ENCODE data around the gene RPE. TPM values are rescaled to one million over a fixed set of nuclear protein-coding genes. Genes with fewer than 3 reads are reported as not detected.
A peak's percentile ranks its signal among the peaks of the same experiment; 100 is the strongest.

The RPE gene
- total and polyA plus RNA-seq, 9 donors = 16.8 to 54.8 (median 38.2) TPM

DNA sequence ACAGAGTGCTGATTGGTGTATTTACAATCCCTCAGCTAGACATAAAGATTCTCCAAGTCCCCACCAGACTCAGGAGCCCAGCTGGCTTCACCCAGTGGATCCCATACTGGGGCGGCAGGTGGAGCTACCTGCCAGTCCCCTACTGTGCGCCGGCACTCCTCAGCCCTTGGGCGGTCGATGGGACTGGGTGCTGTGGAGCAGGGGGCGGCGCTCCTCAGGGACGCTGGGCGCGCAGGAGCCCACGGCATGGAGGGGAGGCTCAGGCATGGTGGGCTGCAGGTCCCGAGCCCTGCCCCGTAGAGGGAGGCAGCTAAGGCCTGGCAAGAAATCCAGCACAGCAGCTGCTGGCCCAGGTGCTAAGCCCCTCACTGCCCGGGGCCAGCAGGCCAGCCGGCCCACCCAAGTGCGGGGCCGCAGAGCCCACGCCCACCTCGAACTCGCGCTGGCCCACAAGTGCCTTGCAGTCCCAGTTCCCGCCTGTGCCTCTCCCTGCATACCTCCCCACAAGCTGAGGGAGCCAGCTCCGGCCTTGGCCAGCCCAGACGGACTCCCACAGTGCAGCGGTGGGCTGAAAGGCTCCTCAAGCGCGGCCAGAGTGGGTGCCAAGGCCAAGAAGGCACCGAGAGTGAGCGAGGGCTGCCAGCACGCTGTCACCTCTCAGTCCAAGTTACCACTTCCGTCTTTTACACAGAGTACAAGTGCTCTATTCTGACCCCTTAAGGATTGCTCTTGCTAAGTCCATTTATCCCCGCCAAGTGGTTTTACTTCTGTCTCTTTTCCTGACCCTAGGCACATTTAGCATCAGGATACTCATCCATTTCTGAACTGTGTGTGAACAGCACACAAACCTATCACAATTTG is 1.7 kb upstream of the RPE start:
- TF ChIP-seq, protein P1, sequence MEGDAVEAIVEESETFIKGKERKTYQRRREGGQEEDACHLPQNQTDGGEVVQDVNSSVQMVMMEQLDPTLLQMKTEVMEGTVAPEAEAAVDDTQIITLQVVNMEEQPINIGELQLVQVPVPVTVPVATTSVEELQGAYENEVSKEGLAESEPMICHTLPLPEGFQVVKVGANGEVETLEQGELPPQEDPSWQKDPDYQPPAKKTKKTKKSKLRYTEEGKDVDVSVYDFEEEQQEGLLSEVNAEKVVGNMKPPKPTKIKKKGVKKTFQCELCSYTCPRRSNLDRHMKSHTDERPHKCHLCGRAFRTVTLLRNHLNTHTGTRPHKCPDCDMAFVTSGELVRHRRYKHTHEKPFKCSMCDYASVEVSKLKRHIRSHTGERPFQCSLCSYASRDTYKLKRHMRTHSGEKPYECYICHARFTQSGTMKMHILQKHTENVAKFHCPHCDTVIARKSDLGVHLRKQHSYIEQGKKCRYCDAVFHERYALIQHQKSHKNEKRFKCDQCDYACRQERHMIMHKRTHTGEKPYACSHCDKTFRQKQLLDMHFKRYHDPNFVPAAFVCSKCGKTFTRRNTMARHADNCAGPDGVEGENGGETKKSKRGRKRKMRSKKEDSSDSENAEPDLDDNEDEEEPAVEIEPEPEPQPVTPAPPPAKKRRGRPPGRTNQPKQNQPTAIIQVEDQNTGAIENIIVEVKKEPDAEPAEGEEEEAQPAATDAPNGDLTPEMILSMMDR (IDR thresholded peaks at IDR 0.05) = no peak
- TF ChIP-seq EP300 (IDR thresholded peaks at IDR 0.05) = no peak
- no peak for TF ChIP-seq POLR2A (IDR thresholded peaks at IDR 0.05)
- Histone ChIP-seq H3K9me3 (no peaks in the 10 kb centered on the region), H3K36me3 (no peaks in the 10 kb centered on the region), H3K4me3 (no peak overlapping the region), H3K4me1 (ENCODE audit: insufficient read depth) (peaks cover 4% of the 10 kb centered on the region), H3K27ac (no peak overlapping the region), H3K27me3 (no peaks in the 10 kb centered on the region)
- 96 to 98% (median 97%) methylated on average over 32 of the region's 32 CpGs for WGBS, 3 donors
- intact Hi-C loops (cut with DNase I) = loop anchor here in 1 of 4 donors (10.0 kb wide), 1 partner anchor 194 kb away; no protein-coding TSS in a partner anchor
- DNase-seq = peak in 2 of 5 donors; percentile 21 to 32

DNA sequence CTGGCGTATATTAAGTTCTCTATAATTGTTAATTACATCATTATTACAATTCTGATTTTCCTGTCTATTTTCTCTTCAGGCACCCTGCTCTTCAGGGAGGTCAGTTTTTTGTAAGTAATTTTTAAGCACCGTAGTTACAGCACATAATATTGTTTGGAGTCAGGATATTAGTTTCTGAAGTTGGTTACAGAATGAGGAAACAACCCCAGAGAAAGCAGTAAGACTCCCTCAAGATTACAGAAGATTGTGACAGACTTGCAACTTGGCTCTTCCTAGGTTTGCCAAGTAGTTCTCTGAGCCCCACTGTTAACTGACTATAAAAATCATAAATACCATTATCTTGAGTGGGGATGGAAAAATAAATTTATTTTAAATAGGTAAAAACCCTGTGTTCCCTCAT is 921 bp downstream of the RPE start:
- intact Hi-C loops (cut with DNase I) = loop anchor here in 1 of 4 donors (10.0 kb wide), 1 partner anchor 191 kb away; no protein-coding TSS in a partner anchor
- Histone ChIP-seq H3K4me3 (peak overlapping the region; percentile 72), H3K27ac (no peak overlapping the region), H3K9me3 (no peaks in the 10 kb centered on the region), H3K27me3 (no peaks in the 10 kb centered on the region), H3K4me1 (ENCODE audit: insufficient read depth) (peaks cover 7% of the 10 kb centered on the region), H3K36me3 (no peaks in the 10 kb centered on the region)
- no peak for DNase-seq
- 18 to 30% (median 20%) methylated on average over 2 of the region's 2 CpGs for WGBS, 3 donors
- TF ChIP-seq, protein P1 (IDR thresholded peaks at IDR 0.05) = no peak
- TF ChIP-seq POLR2A (IDR thresholded peaks at IDR 0.05) (no peak), EP300 (IDR thresholded peaks at IDR 0.05) (no peak)

DNA sequence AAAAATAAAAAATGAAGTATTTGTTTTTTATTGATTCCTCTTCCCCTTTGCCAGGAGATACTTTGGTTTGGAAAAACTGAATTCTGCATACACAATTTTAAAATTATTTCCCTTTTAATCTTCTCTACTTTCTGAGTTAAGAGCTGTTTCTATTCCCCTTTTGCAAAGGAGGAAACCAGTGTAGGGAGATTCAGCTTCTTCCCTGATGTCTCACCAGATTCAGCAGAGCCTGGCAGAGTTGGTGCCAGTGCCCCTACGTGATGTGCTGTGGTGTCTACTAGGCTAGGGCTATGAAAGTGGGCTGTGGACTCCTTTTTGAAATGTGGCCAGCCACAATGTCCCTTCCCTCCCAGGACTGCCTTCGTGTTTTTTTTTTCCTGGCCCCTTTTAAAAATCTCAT is 2.4 kb downstream of the RPE start:
- Histone ChIP-seq H3K36me3 (no peaks in the 10 kb centered on the region), H3K4me1 (ENCODE audit: insufficient read depth) (peaks cover 7% of the 10 kb centered on the region), H3K27ac (no peak overlapping the region), H3K27me3 (no peaks in the 10 kb centered on the region), H3K9me3 (no peaks in the 10 kb centered on the region), H3K4me3 (no peak overlapping the region)
- TF ChIP-seq, protein P1 (IDR thresholded peaks at IDR 0.05) = no peak
- TF ChIP-seq POLR2A (IDR thresholded peaks at IDR 0.05) (no peak), EP300 (IDR thresholded peaks at IDR 0.05) (no peak)
- intact Hi-C loops (cut with DNase I) = loop anchor here in 1 of 4 donors (10.0 kb wide), 1 partner anchor 190 kb away; no protein-coding TSS in a partner anchor
- 45 to 70% (median 52%) methylated on average over 2 of the region's 2 CpGs for WGBS, 3 donors
- DNase-seq = no peak

DNA sequence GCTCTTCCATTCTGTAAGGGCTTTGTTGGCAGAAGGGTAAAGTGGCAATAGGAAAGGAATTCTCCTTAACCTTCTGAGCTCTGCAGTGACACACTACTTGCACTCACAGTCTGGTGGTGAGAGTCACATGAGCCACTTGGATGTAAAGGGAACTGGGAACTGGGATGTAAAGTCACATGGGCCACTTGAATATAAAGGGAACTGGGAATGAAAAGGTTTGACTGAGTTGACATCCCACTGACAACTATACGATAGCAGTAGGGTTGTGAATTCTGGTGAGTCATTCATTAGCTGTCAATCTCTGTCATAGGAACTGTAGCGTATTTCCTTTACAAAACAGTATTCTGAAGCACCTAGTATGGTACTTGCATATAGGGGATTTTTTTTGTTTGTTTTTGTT is 5.5 kb downstream of the RPE start:
- no peaks in the 10 kb centered on the region for H3K36me3 ChIP-seq
- H3K4me1 ChIP-seq (ENCODE audit: insufficient read depth) = peaks cover 4% of the 10 kb centered on the region
- no peaks in the 10 kb centered on the region for H3K9me3 ChIP-seq
- WGBS, 3 donors = 91 to 95% (median 93%) methylated on average over 2 of the region's 2 CpGs
- no peak overlapping the region for H3K4me3 ChIP-seq
- H3K27ac ChIP-seq = no peak overlapping the region
- TF ChIP-seq EP300 (IDR thresholded peaks at IDR 0.05) = no peak
- TF ChIP-seq POLR2A (IDR thresholded peaks at IDR 0.05) = no peak
- TF ChIP-seq, protein P1 (IDR thresholded peaks at IDR 0.05) = no peak
- H3K27me3 ChIP-seq = no peaks in the 10 kb centered on the region
- intact Hi-C loops (cut with DNase I) = loop anchor here in 1 of 4 donors (10.0 kb wide), 1 partner anchor 187 kb away; no protein-coding TSS in a partner anchor
- DNase-seq = no peak
